AG04450 (cell line): ENCODE measurements around the gene PAEP. TPM values are rescaled to one million over a fixed set of nuclear protein-coding genes. Genes with fewer than 3 reads are reported as not detected.

Experiments used
- CTCF ChIA-PET: fragments of 300-600, 350-600 bp; formaldehyde crosslinking; extraction: SDS; loops from one replicate; lab custom pipeline; 2022; ENCODE audit warnings: antibody characterized with exemption, inconsistent platforms; lab: Charles Lee
- POLR2A ChIA-PET: fragments of 350-600 bp; formaldehyde crosslinking; extraction: SDS; loops from one replicate; lab custom pipeline; 2021; ENCODE audit warnings: antibody characterized with exemption, inconsistent platforms; lab: Yijun Ruan, JAX
- DNase-seq: peaks from one replicate; pipeline ENCODE4 v3.0.0-alpha.2; 2011; ENCODE audit warnings: low read depth, low spot score
- H3K27ac ChIP-seq: one replicate; pipeline ENCODE4 v1.5.1; 2012; ENCODE audit warnings: low read depth, low read length, control low read depth
- H3K27me3 ChIP-seq: one replicate; pipeline ENCODE4 v1.6.0; 2012; ENCODE audit warnings: low read length; ENCODE audit not compliant: control insufficient read depth, insufficient read depth
- H3K4me3 ChIP-seq: 2 replicates; pipeline ENCODE4 v1.5.1; 2011; ENCODE audit warnings: mild to moderate bottlenecking, low read depth, low read length, control low read depth
- H3K9me3 ChIP-seq: 2 replicates; pipeline ENCODE4 v1.5.1; 2012; ENCODE audit warnings: low read length; ENCODE audit not compliant: control insufficient read depth, insufficient read depth
- polyA plus RNA-seq: library from polyadenylated mRNA; depleted of rRNA; stranded (reverse); fragments of >200 nt; gene quantifications from 2 replicates; pipeline ENCODE4 v1.2.3, GENCODE V29; 2011
- TF ChIP-seq, protein P1 (sequence below): IDR thresholded peaks from 2 replicates; pipeline ENCODE4 v1.5.1; 2011; ENCODE audit warnings: low read depth, low read length, control low read depth, inconsistent platforms

PAEP gene
- polyA plus RNA-seq, 1 experiment: not detected

DNA sequence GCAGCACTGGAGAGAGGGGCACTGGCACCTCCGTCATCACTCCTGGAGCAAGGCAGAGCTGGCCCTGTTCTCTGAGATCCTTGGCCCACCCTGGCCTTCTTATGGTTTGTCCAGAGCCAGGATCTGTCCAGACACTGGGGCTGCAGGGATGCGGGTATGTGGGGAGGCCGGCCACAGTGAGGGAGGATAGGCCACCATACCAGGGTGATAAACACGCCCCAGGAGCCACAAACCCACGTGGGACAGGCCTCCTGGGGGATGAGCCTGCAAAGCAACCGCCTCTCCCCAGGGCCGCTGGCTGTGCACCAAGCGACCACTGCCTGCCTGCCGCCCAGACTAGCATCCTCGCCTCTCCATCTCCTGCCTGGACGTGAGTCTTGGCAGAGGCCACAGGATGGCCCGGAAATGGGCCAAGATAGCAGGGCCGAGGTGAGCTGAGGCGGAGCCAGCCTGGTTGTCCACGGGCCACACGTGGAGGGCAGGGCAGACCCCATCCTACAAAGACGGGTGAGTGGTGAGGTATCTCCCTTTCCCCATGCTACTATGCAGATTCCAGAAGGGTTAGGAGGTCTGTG is 11.1 kb upstream of the PAEP start:
- CTCF ChIA-PET: no interaction called here
- Histone ChIP-seq H3K27me3 (peaks cover 2% of the 10 kb centered on the region), H3K4me3 (no peak overlapping the region), H3K27ac (no peak overlapping the region), H3K9me3 (peaks cover 8% of the 10 kb centered on the region; the same call in 1 of the 2 replicates)
- TF ChIP-seq, protein P1, sequence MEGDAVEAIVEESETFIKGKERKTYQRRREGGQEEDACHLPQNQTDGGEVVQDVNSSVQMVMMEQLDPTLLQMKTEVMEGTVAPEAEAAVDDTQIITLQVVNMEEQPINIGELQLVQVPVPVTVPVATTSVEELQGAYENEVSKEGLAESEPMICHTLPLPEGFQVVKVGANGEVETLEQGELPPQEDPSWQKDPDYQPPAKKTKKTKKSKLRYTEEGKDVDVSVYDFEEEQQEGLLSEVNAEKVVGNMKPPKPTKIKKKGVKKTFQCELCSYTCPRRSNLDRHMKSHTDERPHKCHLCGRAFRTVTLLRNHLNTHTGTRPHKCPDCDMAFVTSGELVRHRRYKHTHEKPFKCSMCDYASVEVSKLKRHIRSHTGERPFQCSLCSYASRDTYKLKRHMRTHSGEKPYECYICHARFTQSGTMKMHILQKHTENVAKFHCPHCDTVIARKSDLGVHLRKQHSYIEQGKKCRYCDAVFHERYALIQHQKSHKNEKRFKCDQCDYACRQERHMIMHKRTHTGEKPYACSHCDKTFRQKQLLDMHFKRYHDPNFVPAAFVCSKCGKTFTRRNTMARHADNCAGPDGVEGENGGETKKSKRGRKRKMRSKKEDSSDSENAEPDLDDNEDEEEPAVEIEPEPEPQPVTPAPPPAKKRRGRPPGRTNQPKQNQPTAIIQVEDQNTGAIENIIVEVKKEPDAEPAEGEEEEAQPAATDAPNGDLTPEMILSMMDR: no peak
- no peak for DNase-seq
- POLR2A ChIA-PET: no interaction called here

DNA sequence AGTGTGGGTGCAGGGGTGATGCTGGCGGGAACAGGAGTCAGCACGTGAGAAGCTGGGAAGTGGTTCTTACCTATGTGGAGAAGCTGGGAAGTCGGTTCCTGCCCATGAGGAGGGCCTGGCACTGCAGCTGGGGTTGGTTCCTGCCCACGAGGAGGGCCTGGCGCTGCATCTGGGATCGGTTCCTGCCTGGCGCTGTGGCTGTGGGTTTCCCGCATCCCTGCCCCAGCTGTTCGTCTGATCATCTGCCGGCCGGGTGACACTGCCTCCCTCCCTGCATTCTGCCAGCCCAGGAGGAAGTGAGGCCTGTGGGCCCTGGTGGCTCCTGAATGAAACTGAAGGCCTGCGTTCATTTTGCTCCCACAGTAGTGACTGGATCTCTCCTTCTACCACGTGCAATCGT is 10.5 kb upstream of the PAEP start:
- no peak for DNase-seq
- H3K9me3 ChIP-seq: peaks cover 8% of the 10 kb centered on the region; the same call in 1 of the 2 replicates
- ChIA-PET CTCF (no interaction called here), POLR2A (no interaction called here)
- H3K4me3 ChIP-seq: no peak overlapping the region
- TF ChIP-seq, protein P1: no peak
- peaks cover 2% of the 10 kb centered on the region for H3K27me3 ChIP-seq
- H3K27ac ChIP-seq: no peak overlapping the region

DNA sequence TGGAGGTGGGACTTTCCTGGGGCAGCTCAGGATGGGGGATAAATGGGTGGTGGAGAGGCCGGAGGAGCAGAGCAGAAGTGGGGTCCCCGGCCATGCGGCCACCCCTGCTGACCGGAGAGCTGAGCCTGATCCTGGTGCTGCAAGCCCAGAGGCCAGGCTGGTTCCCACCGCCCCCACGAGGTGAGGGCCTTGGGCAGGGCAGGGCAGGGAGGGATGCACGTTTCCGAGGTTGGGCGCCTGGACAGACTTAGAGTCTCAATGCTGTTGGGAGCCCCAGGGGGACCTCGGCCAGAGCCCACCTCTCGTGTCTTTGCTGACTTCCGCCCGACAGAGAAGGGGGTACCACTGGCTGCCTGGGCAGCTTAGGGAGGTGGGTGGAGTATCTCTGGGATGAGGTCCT is 10.1 kb upstream of the PAEP start:
- no peak for DNase-seq
- no peak overlapping the region for H3K27ac ChIP-seq
- TF ChIP-seq, protein P1: no peak
- ChIA-PET CTCF (no interaction called here), POLR2A (interaction anchor here (0.7 kb wide), 1 partner anchor 68 kb away, joined by 7 read pairs; no protein-coding TSS in a partner anchor)
- H3K27me3 ChIP-seq: peaks cover 2% of the 10 kb centered on the region
- H3K9me3 ChIP-seq: peaks cover 8% of the 10 kb centered on the region; the same call in 1 of the 2 replicates
- no peak overlapping the region for H3K4me3 ChIP-seq

DNA sequence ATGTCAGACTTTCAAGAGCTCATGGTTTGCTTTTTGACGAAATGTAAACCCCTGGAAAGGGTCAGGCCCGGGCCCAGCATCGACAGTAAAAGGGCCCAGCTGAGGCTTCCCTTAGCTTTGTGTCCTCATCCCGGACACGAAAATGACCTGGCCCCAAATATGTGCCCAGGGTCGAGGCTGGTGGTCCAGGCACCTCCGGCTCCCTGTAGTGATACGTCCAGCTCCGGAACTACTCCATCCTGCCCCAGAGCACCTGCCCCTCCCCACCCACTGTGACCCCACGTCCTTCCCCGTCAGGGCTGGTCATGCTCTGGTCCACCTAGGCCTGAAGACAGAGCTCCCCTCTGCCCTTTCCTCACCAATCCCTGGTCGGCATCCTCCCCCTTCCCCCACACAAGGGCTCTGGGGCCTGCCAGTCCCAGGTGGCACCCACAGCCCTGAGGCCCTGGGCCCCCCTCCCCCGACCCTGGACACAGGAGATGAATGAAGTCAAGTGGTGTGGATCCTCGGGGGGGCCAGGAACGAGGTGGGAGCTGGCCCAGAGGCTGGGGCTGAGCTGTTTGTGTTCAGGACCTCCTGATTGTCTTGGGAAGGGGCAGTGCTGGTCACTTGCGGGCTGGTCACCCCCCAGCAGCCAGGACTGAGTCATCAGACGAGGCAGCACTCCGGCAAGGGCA is 9.4 kb upstream of the PAEP start:
- ChIA-PET POLR2A (interaction anchor here (0.7 kb wide), 1 partner anchor 69 kb away, joined by 7 read pairs; no protein-coding TSS in a partner anchor), CTCF (no interaction called here)
- Histone ChIP-seq H3K27ac (no peak overlapping the region), H3K4me3 (no peak overlapping the region), H3K27me3 (peaks cover 2% of the 10 kb centered on the region), H3K9me3 (peaks cover 8% of the 10 kb centered on the region; the same call in 1 of the 2 replicates)
- no peak for DNase-seq
- TF ChIP-seq, protein P1: no peak

DNA sequence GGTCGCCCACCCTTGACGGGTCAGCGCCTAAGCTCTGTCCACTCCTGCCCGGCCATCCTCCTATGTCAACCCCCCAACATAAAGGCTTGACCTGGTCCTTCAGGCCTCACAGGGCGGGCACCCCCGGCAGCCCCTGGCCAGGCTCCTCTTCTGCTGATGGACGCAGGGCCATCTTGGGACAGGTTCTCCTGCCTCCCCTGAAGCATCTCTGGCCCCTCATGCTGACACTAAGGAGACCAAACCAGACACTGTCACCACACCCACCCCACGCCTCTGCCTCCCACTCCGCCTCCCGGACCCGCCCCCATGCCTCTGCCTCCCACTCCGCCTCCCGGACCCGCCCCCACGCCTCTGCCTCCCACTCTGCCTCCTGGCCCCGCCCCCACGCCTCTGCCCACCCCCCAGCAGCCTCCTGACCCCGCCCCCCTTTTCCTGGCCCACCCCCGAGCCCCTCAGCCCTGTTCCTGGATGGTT is 8.8 kb upstream of the PAEP start:
- TF ChIP-seq, protein P1: no peak
- no peak for DNase-seq
- POLR2A ChIA-PET: no interaction called here
- Histone ChIP-seq H3K9me3 (peaks cover 7% of the 10 kb centered on the region; the same call in 1 of the 2 replicates), H3K27me3 (no peaks in the 10 kb centered on the region), H3K27ac (no peak overlapping the region), H3K4me3 (no peak overlapping the region)
- CTCF ChIA-PET: no interaction called here
